Liver (tissue), 3 donors: ENCODE data around the gene HHIPL1.

Source experiments
- EGR1 ChIP-seq, 2 donors: IDR thresholded peaks; 2 replicates each; pipeline ENCODE4 v1.6.1; 2016 to 2018; ENCODE audit warnings: antibody characterized with exemption in 2 of 2, low read depth in 2 of 2
- HNF4A ChIP-seq, 2 donors: conservative IDR thresholded peaks; 2 replicates each; pipeline ENCODE4 v1.6.1; 2016; ENCODE audit warnings: antibody characterized with exemption in 2 of 2, mild to moderate bottlenecking in 2 of 2
- JUND ChIP-seq, 2 donors: IDR thresholded peaks; 2 replicates each; pipeline ENCODE4 v1.6.1; 2016; ENCODE audit warnings: antibody characterized with exemption in 2 of 2
- RAD21 ChIP-seq, 2 donors: IDR thresholded peaks; 2 replicates each; pipeline ENCODE4 v1.6.1; 2016; ENCODE audit warnings: antibody characterized with exemption in 2 of 2, mild to moderate bottlenecking in 2 of 2
- RXRA ChIP-seq, 2 donors: IDR thresholded peaks; 2 replicates each; pipeline ENCODE4 v1.6.1; 2017 to 2018; ENCODE audit warnings: antibody characterized with exemption in 2 of 2, mild to moderate bottlenecking in 1 of 2
- SP1 ChIP-seq: IDR thresholded peaks from 2 replicates; pipeline ENCODE4 v1.6.1; 2018; ENCODE audit warnings: antibody characterized with exemption, mild to moderate bottlenecking
- TAF1 ChIP-seq: conservative IDR thresholded peaks from 2 replicates; pipeline ENCODE4 v1.6.1; 2016; ENCODE audit warnings: antibody characterized with exemption, mild to moderate bottlenecking
- YY1 ChIP-seq: IDR thresholded peaks from 2 replicates; pipeline ENCODE4 v1.6.1; 2016; ENCODE audit warnings: antibody characterized with exemption, mild to moderate bottlenecking
- TF ChIP-seq, protein P1 (sequence below): fragments of 150-350 bp; IDR thresholded peaks from 2 replicates; pipeline ENCODE4 v1.5.1; 2017; ENCODE audit warnings: improper control_type of control experiment, low read depth, low read length; ENCODE audit not compliant: missing input control
- TF ChIP-seq, protein P2 (sequence below): IDR thresholded peaks from 2 replicates; pipeline ENCODE4 v1.6.1; 2016; ENCODE audit warnings: antibody characterized with exemption, mild to moderate bottlenecking
- TF ChIP-seq, protein P3 (sequence below): IDR thresholded peaks from 2 replicates; pipeline ENCODE4 v1.6.1; 2016; ENCODE audit warnings: antibody characterized with exemption
- donor health status: healthy.
- donor health status: healthy.

DNA sequence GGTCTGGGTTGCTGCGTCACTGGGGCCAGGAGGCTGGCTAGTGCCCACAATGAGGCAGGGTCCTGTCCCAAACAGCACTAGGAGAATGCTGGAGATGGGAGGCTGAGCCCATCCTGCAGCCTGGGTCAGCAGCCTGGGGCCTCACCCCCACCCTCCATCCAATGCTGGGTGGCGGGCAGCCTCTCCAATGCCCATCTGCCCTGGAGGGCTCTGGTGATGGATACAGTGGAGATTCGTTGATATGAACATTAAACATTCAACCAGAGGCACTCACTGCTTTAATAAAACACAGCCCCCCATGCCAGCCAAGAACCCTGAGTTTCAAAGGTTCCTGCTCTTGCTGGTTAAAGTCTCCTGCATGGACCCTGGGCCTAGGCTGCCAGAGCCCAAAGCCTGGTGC, 19.5 kb upstream of the HHIPL1 start:
- TF ChIP-seq, protein P1, sequence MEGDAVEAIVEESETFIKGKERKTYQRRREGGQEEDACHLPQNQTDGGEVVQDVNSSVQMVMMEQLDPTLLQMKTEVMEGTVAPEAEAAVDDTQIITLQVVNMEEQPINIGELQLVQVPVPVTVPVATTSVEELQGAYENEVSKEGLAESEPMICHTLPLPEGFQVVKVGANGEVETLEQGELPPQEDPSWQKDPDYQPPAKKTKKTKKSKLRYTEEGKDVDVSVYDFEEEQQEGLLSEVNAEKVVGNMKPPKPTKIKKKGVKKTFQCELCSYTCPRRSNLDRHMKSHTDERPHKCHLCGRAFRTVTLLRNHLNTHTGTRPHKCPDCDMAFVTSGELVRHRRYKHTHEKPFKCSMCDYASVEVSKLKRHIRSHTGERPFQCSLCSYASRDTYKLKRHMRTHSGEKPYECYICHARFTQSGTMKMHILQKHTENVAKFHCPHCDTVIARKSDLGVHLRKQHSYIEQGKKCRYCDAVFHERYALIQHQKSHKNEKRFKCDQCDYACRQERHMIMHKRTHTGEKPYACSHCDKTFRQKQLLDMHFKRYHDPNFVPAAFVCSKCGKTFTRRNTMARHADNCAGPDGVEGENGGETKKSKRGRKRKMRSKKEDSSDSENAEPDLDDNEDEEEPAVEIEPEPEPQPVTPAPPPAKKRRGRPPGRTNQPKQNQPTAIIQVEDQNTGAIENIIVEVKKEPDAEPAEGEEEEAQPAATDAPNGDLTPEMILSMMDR, result no peak
- no peak for TF ChIP-seq TAF1
- TF ChIP-seq RAD21 (IDR thresholded peaks at IDR 0.05), result no peak
- TF ChIP-seq, protein P2, sequence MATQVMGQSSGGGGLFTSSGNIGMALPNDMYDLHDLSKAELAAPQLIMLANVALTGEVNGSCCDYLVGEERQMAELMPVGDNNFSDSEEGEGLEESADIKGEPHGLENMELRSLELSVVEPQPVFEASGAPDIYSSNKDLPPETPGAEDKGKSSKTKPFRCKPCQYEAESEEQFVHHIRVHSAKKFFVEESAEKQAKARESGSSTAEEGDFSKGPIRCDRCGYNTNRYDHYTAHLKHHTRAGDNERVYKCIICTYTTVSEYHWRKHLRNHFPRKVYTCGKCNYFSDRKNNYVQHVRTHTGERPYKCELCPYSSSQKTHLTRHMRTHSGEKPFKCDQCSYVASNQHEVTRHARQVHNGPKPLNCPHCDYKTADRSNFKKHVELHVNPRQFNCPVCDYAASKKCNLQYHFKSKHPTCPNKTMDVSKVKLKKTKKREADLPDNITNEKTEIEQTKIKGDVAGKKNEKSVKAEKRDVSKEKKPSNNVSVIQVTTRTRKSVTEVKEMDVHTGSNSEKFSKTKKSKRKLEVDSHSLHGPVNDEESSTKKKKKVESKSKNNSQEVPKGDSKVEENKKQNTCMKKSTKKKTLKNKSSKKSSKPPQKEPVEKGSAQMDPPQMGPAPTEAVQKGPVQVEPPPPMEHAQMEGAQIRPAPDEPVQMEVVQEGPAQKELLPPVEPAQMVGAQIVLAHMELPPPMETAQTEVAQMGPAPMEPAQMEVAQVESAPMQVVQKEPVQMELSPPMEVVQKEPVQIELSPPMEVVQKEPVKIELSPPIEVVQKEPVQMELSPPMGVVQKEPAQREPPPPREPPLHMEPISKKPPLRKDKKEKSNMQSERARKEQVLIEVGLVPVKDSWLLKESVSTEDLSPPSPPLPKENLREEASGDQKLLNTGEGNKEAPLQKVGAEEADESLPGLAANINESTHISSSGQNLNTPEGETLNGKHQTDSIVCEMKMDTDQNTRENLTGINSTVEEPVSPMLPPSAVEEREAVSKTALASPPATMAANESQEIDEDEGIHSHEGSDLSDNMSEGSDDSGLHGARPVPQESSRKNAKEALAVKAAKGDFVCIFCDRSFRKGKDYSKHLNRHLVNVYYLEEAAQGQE, result no peak
- TF ChIP-seq SP1, result no peak
- no peak for TF ChIP-seq YY1
- no peak for TF ChIP-seq JUND (IDR thresholded peaks at IDR 0.05)
- TF ChIP-seq EGR1 (IDR thresholded peaks at IDR 0.05; ENCODE audit: low read depth in 2 of 2), result no peak
- TF ChIP-seq, protein P3, sequence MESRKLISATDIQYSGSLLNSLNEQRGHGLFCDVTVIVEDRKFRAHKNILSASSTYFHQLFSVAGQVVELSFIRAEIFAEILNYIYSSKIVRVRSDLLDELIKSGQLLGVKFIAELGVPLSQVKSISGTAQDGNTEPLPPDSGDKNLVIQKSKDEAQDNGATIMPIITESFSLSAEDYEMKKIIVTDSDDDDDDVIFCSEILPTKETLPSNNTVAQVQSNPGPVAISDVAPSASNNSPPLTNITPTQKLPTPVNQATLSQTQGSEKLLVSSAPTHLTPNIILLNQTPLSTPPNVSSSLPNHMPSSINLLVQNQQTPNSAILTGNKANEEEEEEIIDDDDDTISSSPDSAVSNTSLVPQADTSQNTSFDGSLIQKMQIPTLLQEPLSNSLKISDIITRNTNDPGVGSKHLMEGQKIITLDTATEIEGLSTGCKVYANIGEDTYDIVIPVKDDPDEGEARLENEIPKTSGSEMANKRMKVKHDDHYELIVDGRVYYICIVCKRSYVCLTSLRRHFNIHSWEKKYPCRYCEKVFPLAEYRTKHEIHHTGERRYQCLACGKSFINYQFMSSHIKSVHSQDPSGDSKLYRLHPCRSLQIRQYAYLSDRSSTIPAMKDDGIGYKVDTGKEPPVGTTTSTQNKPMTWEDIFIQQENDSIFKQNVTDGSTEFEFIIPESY, result no peak
- TF ChIP-seq RXRA (IDR thresholded peaks at IDR 0.05), result no peak
- no peak for TF ChIP-seq HNF4A (conservative IDR thresholded peaks at IDR 0.05)
